Cardiac fibroblast (primary cell): ENCODE results near the gene ATOH8.

ENCODE experiments used
- DNase-seq, 2 donors: peaks; one replicate each; pipeline versions ENCODE4 v3.0.0 to v3.0.0-alpha.2; 2010; ENCODE audit warnings: low read depth in 2 of 2
- H3K4me3 ChIP-seq, 2 donors: replicated peaks in 1 of 2; 1 replicate in 1 of 2; 2 replicates in 1 of 2; pipeline ENCODE4 v1.5.1; 2011; ENCODE audit warnings: low read depth in 2 of 2, low read length in 2 of 2, mild to moderate bottlenecking in 2 of 2, moderate library complexity in 1 of 2
- TF ChIP-seq, protein P1 (sequence below): IDR thresholded peaks from one replicate; pipeline ENCODE4 v1.5.1; 2011; ENCODE audit warnings: low read depth, mild to moderate bottlenecking, low read length, inconsistent platforms

The ATOH8 gene

DNA sequence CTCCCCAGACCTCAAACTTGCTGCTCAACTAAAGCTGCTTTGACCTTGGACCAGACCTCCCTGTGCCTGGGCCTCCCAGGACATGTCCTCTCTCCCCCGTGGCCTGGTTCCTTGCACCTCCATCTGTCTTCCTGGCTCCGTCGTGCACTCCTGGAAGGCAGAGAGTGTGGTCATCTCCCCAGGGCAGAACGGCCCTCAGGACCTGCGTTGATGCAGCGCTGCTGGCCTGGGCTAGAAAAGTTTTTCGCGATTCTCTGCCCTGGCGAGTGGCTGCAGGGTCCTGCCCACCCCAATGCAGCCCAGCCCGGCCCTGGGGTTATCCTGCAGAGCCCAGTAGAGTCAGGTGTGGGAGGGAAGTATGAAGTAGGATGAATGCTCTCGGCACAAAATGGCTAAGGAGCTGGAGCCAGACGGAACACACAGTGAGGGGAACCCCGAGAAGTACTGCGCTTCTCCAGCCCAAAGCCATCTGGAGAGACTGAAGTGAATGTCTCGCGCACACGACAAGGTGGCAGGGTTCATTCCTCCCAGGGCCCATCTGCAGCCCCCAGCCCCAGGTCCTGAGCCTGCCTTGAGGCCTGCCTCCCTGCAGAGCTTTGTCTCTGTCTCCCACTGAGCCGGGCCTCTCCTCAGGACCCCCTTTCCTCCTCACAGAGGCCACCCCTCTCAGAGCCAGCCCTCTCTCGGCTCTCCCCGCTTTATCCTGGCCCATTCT is 41.7 kb downstream of the ATOH8 start:
- TF ChIP-seq, protein P1, sequence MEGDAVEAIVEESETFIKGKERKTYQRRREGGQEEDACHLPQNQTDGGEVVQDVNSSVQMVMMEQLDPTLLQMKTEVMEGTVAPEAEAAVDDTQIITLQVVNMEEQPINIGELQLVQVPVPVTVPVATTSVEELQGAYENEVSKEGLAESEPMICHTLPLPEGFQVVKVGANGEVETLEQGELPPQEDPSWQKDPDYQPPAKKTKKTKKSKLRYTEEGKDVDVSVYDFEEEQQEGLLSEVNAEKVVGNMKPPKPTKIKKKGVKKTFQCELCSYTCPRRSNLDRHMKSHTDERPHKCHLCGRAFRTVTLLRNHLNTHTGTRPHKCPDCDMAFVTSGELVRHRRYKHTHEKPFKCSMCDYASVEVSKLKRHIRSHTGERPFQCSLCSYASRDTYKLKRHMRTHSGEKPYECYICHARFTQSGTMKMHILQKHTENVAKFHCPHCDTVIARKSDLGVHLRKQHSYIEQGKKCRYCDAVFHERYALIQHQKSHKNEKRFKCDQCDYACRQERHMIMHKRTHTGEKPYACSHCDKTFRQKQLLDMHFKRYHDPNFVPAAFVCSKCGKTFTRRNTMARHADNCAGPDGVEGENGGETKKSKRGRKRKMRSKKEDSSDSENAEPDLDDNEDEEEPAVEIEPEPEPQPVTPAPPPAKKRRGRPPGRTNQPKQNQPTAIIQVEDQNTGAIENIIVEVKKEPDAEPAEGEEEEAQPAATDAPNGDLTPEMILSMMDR: no peak
- DNase-seq: no peak
- H3K4me3 ChIP-seq: no peak overlapping the region

DNA sequence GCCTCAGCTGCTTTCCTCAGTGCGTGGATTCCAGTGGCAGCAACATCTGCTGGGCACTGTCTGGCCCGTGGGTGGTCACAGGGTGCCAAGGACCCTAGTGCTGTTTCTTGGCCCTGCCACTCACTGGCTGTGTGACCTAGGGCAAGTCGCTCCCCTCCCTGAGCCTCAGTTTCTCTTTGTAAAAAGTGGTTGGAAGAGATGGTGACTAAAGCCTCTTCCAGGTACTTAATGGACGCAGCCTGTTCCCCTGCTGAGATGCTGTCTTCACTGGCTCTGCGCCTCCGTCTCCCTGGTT is 42.2 kb downstream of the ATOH8 start:
- TF ChIP-seq, protein P1: no peak
- H3K4me3 ChIP-seq: no peak overlapping the region
- DNase-seq: no peak

DNA sequence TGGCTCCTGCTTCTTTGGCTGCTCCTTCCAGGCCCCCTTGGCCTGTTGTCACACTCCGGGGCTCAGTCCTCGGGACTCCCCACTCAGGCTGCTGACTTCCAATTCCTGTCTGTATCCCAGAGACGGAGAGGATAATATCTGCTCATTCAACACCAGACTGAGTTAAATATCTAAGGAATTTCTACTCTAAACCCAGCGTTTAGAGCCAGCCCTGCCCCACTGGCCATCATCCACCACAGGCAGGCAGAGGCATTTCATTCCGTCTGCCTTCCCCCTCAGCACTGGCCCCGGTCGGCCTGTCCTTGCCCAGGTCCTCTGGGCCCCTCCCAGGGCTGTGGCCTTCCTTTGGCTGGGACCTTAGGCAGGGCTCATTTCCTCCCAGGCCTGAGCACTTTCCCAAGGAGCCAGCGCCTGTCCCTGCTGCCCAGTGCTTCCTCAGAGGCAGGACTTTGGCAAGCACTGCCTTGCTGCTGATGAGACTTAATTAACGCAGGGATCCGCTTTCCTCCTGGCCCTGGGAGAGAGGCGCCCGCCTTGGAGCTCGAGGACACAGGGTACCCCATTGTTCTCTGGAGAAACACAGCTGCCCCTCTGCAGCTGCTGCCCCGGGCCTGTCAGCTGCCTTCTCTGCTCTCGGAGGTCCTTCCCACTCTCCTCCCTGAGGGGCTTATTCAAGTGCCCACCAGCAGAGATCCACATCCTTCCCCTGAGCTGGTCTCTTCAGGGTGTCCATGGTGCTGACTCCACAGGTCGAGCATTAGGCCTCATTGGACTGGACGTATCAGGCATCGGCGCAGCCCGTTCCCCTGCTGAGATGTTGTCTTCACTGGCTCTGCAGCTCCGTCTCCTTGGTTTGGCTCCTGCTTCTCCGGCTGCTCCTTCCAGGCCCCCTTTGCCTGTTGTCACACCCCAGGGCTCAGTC is 42.8 kb downstream of the ATOH8 start:
- no peak overlapping the region for H3K4me3 ChIP-seq
- peak in 1 of 2 donors; percentile 64 for DNase-seq
- TF ChIP-seq, protein P1: no peak

DNA sequence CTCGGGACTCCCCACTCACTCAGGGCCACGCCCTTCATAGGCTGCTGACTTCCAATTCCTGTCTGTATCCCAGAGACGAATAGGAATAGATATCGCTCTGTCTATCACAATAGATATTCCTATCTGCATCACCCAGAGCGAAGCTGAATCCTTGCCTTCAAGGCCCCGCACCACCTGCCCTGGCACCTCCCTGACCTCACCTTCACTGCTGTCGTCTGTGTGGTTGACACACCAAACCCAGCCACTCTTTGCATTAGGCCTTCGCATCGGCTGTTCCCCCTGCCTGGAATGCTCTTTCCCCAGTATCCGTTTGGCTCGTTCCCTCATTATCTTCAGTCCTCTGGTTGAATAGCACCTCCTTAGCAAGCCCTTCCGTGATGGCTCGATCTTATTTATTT is 43.5 kb downstream of the ATOH8 start:
- no peak overlapping the region for H3K4me3 ChIP-seq
- TF ChIP-seq, protein P1: no peak
- no peak for DNase-seq

DNA sequence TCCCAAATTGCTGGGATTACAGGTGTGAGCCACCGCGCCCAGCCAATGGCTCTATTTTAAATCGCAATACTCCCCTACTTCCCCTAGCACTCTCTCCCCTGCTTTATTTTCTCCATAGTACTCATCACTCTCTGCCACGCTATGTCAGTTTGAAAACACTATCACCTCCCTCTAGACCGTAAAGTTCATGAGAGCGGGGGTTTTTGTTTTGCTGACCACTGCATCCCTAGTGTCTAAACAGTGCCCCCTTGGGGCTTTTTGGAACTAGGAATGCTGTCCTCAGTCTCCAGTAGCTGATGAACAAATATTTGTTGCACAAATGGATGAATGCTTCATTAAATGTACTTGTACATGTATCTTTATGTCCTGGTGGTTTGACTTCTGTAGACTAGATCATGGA is 44.1 kb downstream of the ATOH8 start:
- TF ChIP-seq, protein P1: peak; percentile 46
- DNase-seq: peak; percentile 71 to 73
- no peak overlapping the region for H3K4me3 ChIP-seq

DNA sequence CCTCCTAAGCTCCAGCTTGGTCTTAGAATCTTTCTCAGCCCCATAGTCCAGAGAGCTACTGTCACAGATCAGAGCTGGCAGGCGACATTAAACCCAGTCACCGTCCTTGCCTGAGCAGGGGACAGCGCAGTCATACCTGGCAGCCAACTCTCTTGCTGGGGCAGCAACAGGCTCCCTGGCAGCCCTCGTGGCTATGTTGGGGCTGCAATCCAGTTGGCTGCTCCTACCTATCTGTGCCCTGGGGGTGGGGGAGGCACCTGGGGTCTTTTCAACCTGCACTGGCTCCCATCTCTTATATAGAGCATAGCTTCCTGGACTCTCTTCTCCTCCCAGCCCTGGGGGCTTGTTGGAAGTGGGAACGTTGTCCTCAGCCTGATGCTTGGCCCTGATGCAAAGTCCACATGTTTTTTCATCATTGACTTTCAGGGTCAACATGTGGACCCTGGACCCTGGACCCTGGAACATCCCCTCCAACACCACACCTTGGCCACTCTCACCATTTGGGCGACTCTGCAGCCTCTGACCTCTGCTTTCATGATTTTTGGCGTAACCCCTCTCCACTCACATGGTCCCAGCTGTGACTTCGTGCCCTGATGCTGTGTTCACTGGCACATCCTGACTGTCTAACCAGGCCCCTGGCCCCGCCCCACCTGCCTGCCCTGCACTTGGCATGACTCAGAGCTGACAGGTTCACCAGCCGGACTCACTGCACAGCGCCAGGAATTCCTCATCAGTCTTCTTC is 45.6 kb downstream of the ATOH8 start:
- no peak for DNase-seq
- TF ChIP-seq, protein P1: no peak

More for the DNA sequence above, 45.6 kb downstream of the ATOH8 start:
- no peak overlapping the region for H3K4me3 ChIP-seq
